Activated CD8-positive, alpha-beta memory T cell treated with anti-CD3 and anti-CD28 coated beads, Interleukin-2, amount 50 U/mL, for 24 hours (primary cell): ENCODE measurements around the gene RNF220.
"Not testable (repeated sequence)": the region's sequence is repeated elsewhere in the genome, so short reads cannot be mapped to it uniquely, and the experiment has no call there.

Experiments
- DNase-seq: peaks from one replicate; pipeline ENCODE4 v3.0.0-alpha.2; 2020; ENCODE audit errors: extremely low read depth

Gene RNF220

GRCh38 chr1:44654621-44655187 lies 249.6 kb downstream of the RNF220 start:
- DNase-seq = no peak

GRCh38 chr1:44655609-44656008 lies 250.6 kb downstream of the RNF220 start:
- DNase-seq = no peak

DNA sequence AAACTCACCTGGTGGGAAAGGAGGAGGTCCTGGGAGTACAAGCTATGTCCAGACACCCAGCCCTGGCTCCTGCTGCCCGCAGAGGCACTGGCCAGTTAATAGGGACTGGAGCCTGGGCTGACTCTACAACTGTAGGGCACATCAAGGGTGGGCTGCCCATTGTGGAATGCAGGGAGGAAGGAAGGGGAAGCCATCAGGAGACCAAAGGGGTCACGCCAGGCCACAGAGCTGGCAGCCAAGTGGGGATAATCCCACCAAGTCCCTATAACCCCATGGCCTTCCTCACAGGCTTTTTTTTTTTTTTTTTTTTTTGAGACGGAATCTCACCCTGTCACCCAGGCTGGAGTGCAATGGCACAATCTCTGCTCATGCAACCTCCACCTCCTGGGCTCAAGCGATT lies 254.5 kb downstream of the RNF220 start:
- no peak for DNase-seq

- no peak for DNase-seq
These were observed 255.1 kb downstream of the RNF220 start for GRCh38 chr1:44660176-44660575.

DNA sequence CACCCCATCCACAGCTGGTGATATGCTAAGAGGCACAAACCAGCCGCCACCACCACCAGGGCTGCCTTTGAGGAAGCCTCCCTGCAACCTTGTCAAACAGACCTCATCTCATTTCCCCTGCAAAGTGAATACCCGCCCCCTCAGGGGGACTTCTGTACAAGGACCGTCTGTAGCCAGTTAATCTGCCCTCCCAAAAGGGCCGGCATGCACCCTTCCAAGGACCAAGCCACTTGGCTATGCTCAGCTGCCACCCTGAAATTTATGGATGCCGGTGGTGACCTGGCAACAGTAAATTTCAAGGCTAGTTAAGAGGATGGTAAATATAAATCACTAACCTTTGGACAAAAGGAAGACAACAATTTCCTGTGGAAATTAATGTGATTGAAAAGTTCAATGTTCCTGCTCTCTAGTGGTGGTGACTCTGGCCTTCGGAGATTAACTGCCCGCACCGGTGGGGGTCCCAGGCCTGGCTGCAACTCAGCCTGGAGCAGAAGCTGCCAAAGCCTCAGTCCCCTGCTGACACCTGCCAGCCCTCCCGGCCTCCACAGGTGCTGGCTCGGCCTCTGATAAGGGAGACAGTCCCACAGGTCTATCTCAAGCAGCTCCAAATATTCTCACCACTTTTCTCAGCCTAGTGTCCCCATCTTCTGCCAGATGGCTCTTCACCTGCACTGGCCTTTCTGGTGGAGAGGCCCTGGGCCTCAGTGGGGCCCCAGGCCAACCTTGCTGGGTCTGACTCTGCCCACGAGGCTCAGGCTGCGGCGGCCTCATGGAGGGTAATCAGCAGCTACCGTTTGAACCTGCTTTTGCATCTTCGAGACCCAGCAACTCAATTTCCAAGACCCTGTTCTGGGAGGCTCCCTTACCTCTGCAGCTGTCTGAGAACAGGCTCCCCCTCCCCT lies 257.0 kb downstream of the RNF220 start:
- no peak for DNase-seq

DNA sequence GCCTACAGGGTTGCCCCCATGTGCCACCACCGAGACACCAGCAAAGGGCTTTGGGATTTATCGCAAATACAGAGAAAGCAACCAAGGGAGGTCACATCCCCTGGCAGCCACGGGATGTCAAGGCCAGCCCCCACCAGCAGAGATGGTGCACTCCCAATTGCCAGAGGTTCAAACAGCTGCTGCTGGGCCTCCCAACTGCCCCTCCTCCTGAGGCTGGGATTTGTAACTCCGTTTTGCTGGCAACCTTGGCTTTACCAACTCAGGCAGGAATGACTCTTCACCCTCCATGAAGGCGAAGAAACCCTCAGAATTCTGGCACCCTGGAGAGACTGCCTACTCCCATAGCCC lies 257.6 kb downstream of the RNF220 start:
- DNase-seq = no peak

DNA sequence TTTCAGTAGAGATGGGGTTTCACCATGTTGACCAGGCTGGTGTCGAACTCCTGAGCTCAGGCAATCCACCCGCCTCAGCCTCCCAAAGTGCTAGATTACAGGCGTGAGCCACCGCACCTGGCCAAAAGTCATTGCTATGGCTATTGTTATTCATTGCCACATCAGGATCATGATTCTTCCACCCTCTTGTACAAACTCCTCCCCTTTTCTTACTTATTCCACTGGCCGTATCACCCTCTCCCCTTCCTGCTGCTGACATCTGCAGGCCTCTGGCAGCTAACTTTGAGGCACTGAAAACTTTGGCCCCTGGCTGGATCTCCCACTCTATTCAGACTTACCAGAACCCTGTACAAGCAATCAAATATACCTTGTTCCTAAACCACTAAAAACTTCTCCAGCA lies 258.4 kb downstream of the RNF220 start:
- DNase-seq = no peak

- no peak for DNase-seq
These were observed 259.8 kb downstream of the RNF220 start for GRCh38 chr1:44664730-44665370.

GRCh38 chr1:44666719-44667118 lies 261.7 kb downstream of the RNF220 start:
- not testable (repeated sequence) for DNase-seq

GRCh38 chr1:44670751-44671640 lies 265.9 kb downstream of the RNF220 start:
- DNase-seq = no peak

GRCh38 chr1:44672254-44672955 lies 267.4 kb downstream of the RNF220 start:
- DNase-seq = no peak

- no peak for DNase-seq
These were observed 268.1 kb downstream of the RNF220 start for GRCh38 chr1:44672961-44673674.

DNA sequence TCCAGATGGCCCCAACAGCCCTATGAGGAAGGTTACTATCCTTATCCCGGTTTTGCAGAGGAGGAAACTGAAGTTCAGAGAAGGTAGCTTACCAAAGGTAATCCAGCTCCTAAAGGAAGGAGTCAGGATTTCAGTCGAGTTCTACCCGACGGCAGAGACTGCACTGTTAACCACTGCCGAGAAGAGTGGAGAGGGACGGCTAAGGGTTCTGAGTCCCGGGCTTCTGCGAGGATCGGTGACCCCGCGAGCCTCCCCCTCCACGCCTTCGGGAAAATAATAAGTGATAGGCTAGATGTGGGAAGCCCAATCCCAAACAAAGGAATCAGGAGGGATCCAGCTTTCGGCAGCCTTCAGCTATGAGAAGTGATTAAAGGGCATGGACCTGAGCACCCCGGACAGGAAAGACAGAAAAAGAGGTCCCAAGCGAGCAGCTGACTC lies 268.6 kb downstream of the RNF220 start:
- DNase-seq = no peak

DNA sequence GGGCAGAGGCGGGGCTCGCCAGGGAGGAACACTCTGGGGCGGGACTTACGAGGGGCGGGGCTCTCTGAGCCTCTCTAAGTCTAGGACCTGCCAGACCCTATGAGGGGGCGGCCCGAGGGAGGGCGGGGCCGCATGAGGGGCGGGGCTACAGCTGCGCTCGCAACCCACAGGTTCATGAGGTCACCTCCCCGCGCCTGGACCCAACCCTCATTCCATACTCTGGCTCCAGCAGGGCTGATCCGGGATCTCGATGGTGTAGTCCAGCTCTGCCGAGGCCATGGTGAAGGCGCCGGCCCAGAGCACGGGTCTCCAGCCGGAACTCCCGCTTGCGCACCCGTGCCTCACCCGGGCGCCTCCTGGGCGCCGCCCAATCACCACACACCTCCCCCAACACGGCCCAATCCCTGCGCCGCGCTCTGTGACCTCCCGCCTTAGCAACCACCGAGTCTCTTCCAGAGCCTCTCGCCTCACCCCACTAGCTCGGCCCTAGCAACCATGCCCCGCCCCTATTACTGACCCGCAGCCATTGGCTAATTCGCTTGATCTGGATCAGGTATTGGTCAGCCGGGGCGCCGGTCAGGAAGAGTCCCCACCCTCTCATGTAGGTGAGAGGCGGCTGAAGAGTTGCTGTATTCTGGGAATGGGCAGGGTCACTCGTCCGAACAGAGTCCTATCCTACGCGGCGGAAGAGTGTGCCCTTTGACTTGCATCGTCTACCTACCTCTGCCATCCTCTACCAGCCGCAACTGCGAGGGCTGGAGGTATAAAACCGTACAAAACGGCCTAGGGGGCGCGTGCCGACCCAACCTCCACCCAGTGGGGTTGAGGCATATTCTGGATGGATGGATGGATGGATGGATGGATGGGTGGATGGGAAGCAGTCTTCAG lies 269.3 kb downstream of the RNF220 start, which contains the start of the genes ARMH1 and TMEM53:
TSS of gene ARMH1 (plus strand) at position 602 of the 888 bp plus-strand sequence. CDS start 14,984 bp downstream, outside the sequence.
TSS of gene TMEM53 (minus strand) at position 369 of the 888 bp plus-strand sequence. CDS start at position 279, 90 bp downstream.
- DNase-seq = peak; percentile 97

DNA sequence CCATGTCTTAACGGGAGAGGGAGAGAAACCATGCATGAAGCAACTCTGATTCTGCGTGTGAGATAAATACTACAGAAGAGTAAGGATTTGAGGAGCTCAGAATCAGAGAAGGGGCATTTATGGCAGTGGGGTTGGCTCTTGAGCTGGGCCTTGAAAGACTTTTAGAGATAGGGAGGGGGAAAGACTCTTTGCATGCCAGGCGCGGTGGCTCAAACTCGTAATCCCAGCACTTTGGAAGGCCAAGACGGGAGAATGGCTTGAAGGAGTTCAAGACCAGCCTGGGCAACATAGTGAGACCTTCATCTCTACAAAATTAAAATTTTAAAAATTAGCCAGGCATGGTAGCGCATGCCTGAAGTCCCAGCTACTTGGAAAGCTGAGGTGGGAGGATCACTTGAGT lies 270.1 kb downstream of the RNF220 start:
- DNase-seq = no peak

- no peak for DNase-seq
These were observed 271.6 kb downstream of the RNF220 start for GRCh38 chr1:44676484-44677200.

GRCh38 chr1:44677201-44677766 lies 272.2 kb downstream of the RNF220 start:
- no peak for DNase-seq

- no peak for DNase-seq
These were observed 273.1 kb downstream of the RNF220 start for GRCh38 chr1:44678120-44678519.
